Measurements from ENCODE around the gene ITPR2.

ITPR2 gene

DNA sequence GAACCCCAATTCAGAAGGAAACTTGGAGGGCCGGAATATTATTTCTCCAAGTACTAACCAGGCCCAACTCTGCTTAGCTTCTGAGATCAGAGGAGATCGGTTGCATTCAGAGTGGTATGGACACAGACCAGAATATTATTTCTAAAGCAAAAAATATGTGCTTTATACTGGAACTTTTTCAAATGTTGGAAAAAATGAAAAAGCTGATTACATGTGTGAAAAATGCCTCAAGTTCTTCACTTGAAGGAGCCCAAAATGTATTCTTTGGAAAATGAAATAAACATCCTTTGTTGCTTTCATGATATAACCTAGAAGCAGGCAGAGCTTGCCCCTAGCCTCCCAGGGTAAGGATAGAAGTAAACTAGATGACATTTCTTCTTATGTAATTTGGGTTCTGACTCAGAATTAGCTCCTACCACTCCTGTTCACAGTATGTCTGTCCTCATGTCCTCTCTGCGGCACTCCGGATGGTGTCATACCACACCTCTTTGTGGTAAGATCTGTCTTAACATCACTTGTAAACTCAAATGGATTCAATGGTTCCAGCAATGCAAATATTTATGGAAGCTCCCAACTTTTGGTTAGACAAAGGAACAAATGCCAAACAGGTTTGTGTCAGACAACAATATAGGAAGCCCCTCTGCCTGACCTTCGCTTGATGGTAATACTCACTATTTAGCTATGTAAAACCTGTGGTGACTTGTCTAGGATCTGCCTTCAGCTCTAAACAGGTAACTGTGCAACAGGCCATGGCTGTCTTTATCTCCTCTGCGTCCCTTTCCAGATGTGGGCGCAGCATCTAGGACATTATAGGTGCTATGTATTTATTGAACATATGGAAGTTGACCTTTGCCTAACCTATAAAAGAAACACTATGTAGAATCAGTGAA is 459.1 kb downstream of the ITPR2 start:
- DNase-seq: no peak

GRCh38 chr12:26372866-26373265 is 460.1 kb downstream of the ITPR2 start:
- no peak for DNase-seq

GRCh38 chr12:26370098-26370497 is 462.9 kb downstream of the ITPR2 start:
- DNase-seq: no peak

DNA sequence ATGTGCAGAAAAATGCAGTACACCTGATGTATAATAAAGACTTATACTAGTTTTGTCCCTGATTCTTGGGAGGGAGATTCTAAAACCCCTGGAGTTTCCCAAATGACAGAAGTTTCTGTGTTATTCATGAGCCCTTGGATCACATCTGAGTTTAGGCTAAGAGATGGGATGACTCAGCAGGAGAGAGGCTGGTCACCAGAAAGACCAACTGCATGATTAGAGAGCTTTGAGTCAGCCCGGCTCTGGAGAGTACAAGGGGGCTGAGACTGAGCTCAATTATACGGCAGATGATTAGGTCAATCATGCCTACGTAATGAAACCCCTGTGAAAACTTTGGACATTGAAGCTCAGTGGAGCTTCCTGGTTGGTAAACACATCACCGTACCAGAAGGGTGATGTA is 463.4 kb downstream of the ITPR2 start:
- no peak for DNase-seq

DNA sequence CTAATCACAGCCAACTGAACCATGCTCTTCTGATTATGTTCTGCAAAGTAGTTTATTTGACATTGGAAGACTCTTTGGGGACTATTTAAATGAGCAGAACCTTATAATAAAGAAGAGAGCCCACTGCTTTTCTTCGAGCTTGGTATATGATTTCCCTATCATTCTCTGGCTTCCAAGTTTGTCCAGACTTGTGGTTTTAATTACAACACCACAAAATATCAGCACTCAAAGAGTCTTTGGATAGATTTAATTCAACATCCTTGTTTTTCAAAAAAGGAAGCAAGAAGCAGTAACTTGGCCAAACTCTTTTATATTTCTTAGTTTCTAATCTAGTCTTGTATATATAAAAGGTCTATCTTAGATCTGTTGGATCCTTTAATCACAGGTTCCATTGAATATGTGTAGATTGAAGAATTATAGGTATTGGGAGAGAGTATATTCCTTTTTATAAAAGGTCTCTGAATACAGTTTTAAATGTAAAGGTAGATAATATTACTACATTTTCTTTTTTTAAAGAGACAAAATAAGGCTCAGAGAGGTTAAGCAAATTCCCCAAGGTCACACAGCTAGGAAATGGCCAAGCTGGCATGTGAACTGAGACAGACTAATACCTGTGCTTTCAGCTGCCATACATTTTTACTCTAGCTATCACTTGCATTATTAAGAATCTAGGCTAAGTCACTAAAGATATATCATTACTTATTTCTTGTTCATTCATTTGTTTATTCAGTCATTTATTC is 464.8 kb downstream of the ITPR2 start:
- DNase-seq: no peak

DNA sequence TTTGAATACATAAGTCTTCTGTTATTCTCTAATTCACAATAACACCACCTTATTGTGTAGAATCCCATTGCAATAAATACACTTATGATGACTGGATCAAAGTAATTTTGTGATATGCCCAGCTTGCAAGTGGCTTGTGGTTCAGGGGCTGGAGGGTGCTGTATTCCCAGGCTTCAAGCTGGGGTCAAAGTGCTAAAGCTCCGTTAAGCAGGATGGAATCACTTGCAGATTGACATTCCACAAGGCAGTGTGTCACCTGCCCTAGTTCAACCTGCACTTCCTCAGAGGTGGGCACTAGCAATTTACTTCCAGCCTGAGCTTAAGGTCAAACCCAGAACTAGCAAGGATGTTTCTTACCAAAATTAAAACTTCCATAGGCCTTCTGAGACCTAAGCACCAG is 471.0 kb downstream of the ITPR2 start:
- DNase-seq: no peak

DNA sequence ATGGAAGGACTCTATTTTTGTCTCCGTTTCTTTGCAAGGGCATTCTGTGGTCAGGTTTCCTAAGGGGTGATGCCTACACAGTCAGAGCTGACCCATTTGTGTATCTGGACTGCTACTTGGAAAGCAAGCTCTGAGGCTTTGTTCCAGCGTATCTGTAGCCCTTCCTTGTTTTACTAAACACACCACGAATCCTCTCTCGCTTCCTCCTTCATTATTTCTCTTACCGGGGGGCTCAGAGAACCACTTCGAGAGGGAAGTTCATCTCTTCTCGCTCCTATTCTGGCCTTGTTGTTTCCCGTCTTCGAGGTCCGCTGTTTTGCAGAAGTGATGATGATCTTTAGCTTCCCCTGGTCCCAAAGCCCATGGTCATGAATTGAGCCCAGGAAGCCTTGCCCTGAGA is 472.9 kb downstream of the ITPR2 start:
- DNase-seq: no peak

GRCh38 chr12:26359576-26359975 is 473.4 kb downstream of the ITPR2 start:
- DNase-seq: no peak

GRCh38 chr12:26358651-26359050 is 474.3 kb downstream of the ITPR2 start:
- DNase-seq: no peak

DNA sequence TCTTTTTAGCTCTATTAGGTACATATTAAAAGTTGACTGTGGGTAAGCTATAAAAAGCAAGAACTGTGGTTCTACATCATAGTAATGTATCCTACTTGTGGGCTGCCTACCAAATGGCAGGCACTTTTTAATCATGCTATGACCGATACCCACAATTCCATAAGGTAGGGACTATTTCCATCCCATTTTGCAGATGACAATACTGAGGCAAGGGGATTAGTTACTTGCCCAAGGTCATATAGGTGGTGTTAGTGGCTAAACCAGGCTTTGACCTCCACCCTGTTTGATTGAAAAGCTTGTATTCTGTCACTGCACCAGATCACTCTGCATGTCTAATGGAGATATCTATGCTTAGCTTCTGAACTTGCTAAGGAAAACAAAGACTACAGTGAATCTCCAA is 485.7 kb downstream of the ITPR2 start:
- DNase-seq: no peak

DNA sequence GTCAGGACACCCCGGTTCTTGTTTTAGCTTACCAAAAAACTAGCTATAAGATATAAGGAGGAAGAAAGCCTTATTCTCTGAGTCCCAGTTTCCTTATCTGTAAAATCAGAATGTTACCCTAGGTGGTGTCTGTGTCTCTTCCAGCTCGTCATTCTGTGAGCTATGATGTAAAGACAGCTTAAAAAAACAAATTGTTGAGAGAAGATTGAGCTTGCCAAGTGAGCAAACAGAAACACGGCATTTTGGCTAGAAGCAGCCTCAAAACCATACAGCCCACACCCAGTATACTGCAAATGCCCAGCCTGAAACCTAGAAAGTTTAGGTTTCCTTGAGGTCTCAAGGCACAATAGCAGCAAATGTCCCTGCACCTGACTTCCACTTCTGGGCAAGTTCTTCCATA is 486.3 kb downstream of the ITPR2 start:
- DNase-seq: no peak

- DNase-seq: no peak
Observed at GRCh38 chr12:26345471-26346003, 487.5 kb downstream of the ITPR2 start.

- DNase-seq: no peak
Observed at GRCh38 chr12:26341491-26341890, 491.5 kb downstream of the ITPR2 start.

DNA sequence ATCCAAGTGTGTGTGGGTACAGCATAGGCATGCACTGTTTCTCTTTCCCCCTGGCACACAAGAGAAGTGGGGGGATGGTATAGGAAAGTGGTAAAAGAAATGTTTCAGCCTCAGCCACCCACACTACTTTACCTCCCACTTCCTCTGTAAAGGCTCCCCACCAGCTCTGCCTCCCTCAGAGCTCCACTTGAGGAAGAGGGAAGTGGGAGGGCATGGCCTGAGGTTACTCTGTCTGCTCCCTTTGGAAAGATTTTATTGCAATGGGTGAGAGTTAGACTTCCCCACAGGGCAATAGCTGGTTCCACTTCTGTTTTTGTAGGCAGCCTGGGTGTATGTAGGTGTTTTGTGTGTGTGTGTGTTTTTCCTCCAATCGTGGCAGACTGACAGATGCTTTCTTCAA is 492.3 kb downstream of the ITPR2 start:
- no peak for DNase-seq

DNA sequence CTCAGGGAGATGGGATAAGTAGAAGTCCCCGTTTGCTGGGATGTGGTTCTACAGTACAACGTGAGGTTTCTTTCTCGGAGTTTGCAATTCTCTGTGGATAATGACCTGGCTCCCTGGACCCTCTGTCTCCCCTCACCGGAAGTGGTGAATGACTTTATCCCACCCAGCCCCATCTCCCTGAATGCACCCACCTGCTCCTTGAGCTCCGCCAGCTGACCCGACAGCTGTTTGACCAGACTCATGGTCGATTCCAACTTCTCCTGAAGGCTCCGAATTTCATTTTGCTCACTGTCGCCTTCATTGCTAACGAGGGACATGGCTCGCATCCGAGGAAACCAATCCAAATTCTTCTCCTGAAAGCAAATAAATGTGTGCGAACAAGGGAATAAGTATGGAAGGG is 493.0 kb downstream of the ITPR2 start:
- no peak for DNase-seq

DNA sequence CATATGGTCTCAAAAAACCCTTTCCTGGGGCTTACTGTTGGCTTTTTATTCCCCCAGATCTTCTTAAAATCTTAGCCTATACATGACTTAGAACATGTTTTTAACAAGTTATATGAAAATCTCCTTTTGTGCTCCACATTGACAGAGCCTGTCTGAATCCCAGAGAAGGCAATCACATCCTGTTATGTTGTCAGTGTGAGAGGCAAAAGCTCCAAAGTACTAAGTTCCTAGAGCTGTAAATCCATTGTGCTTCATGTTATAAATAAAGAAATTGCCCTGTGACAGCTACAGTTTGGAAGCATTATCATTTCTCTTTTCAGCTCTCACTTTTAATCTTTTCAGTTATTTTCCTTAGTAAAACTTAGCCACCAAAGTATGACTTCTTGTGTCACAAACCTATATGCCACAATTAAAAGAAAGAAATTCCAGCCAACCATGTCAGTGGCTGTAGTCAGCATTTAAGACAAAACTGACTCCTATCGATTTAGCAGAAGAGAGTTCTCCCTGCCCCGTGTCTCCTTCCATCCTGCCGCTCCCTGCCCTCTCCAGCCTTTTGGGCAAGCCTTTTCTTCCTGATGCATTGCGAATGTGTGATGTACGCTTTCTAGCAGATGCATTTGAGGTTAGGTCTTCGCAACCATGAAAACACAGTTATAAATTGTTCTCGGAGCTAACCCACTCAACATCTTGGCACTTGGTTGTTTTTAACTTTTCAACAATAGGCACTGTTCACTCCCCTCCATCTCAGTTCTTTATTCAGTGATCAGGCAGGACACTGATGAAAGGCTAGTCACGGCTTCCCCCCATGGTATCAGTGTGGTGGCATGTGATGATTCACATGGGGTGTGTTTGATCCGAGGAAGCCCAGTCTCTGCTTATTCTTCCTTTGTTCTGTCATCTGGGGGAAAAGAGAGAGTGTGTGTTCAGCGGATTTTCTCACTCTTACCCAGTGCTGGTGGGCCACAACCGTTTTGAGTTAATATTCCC is 494.1 kb downstream of the ITPR2 start:
- DNase-seq: no peak

DNA sequence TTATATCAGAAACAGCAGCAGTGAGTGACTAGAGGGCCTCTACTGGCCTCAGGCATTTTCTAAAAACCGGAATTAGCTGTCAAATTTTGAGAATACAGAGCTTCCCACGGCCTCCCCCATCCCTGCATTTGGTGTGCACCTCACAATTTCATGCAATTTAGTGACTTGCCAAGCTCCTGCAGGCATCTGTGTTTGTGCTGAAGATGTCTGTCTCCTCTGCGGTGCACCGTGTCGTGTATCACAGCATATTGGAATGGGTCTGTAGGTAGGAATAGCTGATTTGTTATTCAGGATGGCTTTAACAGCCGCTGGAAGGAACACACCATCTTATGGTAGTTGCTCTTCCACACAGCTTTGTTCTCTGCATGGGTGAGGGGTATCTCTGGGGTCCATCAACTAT is 497.3 kb downstream of the ITPR2 start:
- DNase-seq: no peak

GRCh38 chr12:26334621-26335124 is 498.3 kb downstream of the ITPR2 start:
- DNase-seq: no peak

DNA sequence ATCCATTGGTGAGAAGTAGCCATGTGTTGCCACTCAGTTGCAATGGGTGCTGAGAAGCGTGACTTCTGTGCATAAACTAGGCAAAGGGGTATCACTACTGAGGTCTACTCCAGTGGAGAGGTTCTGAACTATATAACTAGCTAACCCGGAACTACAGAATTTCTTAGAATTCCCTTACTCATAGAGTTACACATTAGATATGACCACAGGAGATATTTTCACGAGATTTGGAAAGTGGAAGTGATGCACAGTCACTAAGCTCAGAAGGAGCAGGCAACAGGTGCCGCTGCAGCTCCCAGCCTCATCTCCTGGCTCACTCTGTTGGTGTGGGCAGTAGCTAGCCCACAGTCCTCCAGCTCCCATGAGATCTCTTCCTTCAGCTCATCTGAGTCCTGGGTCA is 501.0 kb downstream of the ITPR2 start:
- no peak for DNase-seq

- no peak for DNase-seq
Observed at GRCh38 chr12:26331136-26331535, 501.9 kb downstream of the ITPR2 start.

GRCh38 chr12:26327975-26328644 is 504.9 kb downstream of the ITPR2 start:
- DNase-seq: no peak

GRCh38 chr12:26323673-26324072 is 509.3 kb downstream of the ITPR2 start:
- no peak for DNase-seq

Data from NCI-H146 (cell line).